ENCODE measurements around the gene ADGRL2.

GRCh38 chr1:81836007-81836626 is 35.4 kb downstream of the ADGRL2 start:
- no peak for TF ChIP-seq CTCF (IDR thresholded peaks at IDR 0.05)
- no peak for TF ChIP-seq POLR2AphosphoS5 (IDR thresholded peaks at IDR 0.05)
- no peak for TF ChIP-seq POLR2A (IDR thresholded peaks at IDR 0.05)
